ENCODE measurements around the gene CSTF3.
A peak's percentile ranks its signal among the peaks of the same experiment; 100 is the strongest.
"Not testable (repeated sequence)": the region's sequence is repeated elsewhere in the genome, so short reads cannot be mapped to it uniquely, and the experiment has no call there.

The CSTF3 gene

GRCh38 chr11:33160136-33160535 is 1.1 kb downstream of the CSTF3 start:
- peak in 2 of 3 experiments; percentile 13 to 57 for DNase-seq

- DNase-seq = peak in 1 of 3 experiments; percentile 23
Measured at GRCh38 chr11:33159378-33159867, 1.9 kb downstream of the CSTF3 start.

DNA sequence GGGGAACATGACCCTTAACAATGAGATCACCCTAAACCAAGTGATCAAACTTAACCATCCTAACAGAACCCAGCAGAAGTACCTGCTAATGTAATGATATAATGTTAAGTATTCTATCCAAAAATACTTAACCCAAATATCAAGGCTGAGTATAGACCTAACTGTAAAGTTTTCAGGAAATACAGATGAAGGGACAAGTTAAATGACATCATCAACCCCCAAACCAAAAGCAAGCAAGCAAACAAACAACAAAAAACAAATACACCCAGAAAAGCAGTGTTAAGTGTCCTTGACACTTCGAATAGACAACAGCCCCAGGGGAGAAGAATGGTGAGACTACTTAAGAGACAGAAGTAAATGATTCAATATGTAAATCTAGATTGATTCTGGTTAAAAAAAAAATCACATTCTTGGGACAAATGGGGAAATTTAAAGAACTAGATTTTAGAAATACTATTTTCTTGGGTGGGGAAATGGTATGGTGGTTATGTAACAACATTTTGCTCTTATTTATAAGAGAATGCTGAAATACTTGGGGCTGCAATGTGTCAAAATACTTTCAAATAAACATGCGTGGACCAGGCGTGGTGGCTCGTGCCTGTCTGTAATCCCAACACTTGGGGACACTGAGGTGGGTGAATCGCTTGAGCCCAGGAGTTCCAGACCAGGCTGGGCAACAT is 2.5 kb downstream of the CSTF3 start:
- DNase-seq = no peak

- peak in 1 of 3 experiments; percentile 11 for DNase-seq
Measured at GRCh38 chr11:33157103-33158027, 3.9 kb downstream of the CSTF3 start.

DNA sequence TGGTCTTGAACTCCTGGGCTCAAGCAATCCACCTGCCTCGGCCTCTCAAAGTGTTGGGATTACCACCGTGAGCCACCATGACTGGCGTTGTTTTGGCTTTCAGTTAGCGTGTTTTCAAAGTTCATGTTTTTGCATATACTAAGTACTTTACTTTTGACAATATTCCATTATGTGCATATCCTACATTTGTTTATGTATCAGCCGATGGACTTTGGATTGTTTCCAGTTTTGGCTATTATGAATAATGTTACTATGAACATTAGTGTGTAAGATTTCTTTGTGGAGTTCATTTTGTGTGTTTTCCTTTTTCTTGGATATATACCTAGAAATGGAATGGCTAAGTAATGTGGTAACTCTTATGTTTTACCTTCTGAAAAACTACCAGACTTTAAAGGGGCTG is 9.9 kb downstream of the CSTF3 start:
- no peak for DNase-seq

DNA sequence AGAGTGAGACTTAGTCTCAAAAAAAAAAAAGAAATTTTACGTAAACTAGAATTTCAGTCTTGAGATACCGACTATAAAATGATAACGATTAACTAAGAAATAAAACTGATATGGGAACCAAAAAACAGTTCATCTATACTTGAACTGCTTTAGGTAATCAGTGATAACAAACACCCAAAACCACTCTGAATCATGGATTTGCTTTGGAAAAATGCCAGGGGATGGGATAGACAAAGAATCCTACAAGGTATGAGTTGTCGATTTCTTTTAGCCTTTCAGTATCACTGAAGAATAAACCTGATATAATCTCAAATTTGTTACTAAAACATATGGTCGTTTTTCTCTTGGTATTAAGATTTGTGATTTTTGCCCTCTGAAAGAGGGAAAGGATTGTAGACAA is 13.7 kb downstream of the CSTF3 start:
- no peak for DNase-seq

DNA sequence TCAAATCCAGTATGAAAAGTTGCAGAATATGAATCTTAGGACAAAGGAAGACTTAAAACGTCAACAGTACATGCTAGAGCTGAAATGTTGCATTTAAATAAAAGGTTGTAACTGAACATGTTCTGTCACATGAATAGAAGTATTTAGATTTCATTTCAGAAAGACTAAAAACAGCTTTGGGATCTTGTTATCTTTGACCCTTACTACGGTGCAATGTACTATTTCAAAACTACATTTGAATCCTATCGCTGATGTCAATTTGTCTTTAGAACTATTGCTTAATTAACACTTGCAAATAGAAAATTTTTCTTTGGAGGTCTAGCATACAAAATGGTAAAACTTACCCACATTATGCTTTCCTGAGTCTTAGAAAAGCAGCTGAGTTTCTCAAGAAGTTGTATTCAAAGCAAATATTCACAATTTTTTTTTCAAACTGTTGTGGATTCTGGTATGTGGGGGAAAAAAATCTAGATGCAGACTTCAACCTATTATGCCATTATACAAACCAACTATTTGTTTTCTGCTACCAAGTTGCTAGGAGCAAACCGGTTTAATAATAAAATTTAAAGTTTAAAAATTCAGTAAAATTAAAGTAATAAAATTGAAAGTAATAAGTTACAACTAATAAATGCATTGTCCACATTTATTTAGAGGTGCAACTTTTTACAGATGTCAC is 25.4 kb downstream of the CSTF3 start:
- DNase-seq = no peak

- no peak for DNase-seq
Measured at GRCh38 chr11:33135216-33135615, 26.1 kb downstream of the CSTF3 start.

GRCh38 chr11:33134276-33134675 is 27.0 kb downstream of the CSTF3 start:
- DNase-seq = no peak

- no peak for DNase-seq
Measured at GRCh38 chr11:33133761-33134160, 27.5 kb downstream of the CSTF3 start.

DNA sequence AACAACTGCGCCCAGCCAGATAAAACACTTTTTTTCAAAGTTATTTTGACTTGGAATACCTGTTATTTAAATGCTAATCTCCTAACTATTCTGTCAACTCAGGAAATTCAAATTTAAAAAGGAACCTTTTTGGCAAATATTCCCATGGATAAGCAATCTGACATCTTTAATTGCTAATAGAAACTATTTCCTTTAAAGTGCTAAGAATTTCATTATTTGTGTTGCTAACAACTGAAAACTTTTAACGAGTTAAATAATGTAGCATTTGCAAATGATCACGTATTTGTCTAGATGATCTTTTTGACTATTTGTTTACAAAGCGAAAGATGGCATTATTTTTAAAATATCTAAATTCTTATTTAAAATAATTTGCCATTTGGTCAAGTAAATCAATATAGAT is 28.8 kb downstream of the CSTF3 start:
- no peak for DNase-seq

GRCh38 chr11:33128739-33129138 is 32.5 kb downstream of the CSTF3 start:
- peak in 1 of 3 experiments; percentile 8 for DNase-seq

DNA sequence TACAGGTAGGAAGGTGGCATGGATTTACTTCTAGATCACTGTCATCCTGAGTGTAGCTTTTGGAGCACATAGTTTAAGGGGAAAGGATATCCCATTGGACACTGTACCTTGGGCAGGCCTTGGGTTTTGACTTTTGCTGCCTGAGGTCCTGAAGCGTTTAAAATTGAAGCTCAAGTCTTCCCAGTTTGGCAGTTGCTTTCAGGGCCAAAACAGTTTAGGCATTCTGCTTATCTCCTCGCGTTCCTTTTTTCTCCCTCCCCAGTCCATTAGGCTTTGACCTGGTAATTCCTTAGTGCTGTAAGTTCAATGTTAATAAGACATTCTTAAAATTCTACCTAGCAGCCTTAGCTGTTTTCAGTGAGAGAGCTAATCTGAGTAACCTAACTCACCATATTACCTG is 35.7 kb downstream of the CSTF3 start:
- DNase-seq = no peak

DNA sequence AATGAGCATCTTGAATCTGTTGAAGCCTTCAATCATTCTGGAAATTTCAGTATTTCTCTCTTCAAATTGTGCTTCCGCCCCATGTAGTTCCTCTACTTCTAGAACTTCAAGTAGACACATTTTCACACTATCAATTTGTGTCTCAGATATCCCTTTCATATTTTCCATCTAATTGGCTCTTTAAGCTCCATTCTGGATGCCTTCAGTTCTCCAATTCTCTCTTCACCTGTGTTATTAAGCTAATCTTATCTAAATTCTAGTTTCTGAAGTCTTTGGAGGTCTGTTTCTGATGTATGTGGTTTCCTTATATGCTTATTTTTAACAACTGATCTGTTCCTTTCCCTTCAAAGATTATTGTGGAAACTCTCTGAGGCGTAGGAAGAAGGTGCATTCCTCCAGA is 36.3 kb downstream of the CSTF3 start:
- no peak for DNase-seq

DNA sequence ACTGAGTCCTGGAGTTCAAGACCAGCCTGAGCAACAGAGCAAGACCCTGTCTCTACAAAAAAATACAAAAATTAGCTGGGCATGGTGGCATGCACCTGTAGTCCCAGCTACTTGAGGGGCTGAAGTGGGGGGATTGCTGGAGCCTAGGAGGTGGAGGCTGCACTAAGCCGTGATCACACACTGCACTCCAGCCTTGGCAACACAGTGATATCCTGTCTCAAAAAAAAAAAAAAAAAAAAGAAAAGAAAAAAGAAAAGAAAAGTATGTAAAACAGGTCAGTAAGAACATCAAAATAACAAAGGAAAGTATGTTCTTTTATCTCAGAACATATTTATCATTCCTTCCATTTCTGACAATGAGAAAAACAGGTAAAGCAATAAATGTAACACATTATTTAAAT is 38.6 kb downstream of the CSTF3 start:
- not testable (repeated sequence) for DNase-seq

DNA sequence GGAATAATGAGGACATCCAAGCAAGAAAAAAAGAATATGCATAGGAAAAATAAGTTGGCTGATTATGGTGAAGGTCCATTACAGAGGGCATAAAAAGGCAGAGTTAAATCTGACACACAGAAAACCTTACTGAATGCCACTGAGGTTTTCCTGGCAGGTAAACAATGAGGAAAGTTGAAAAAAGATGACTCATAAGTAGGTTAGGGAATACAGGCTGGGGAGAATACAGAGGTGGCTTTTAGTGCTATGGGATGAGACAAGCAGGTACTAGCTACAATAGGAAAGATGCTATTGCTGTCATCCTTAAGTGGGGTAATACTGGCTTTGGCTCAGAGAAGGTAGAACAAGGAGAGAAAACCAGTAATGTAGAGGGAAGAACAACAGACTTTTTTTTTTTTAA is 44.7 kb downstream of the CSTF3 start:
- no peak for DNase-seq

DNA sequence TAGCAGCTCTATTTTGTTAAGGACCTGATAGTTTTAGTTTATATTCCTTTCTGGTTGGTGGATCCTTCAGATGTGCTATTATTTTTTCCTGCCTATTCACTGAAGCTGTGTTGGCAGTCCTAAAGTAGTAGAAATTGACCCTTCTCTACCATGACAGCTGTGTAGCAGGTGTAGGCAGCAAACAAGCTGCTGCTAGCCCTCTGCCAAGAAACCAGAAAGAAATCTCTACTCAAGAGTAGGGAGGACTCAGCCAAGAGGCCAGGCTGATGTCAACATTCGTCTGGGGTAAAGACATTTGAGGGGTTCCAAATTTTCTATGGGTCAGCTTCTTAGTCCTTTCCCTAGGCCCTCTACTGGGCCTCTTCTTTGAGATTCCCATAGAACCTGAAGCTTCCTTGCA is 51.2 kb downstream of the CSTF3 start:
- DNase-seq = no peak

GRCh38 chr11:33109294-33109895 is 51.9 kb downstream of the CSTF3 start:
- peak in 1 of 3 experiments; percentile 20 for DNase-seq

GRCh38 chr11:33103836-33104235 is 57.4 kb downstream of the CSTF3 start:
- DNase-seq = no peak

DNA sequence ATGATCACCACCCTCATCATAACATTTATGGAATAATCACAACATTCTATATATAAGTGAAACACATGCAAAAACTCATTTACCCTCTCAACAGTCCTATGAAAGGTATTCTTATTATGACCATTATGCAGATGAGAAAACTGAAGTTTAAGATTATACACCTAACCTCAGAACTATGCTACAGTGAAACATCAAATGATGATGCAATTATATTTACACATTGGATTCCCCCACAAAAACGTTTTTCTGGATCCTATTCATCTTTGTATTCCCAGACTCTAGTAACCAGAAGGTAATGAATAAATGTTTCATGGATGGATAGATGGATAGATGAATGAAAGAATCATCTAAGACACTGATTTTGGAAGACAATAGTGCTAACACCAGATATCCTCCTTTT is 67.1 kb downstream of the CSTF3 start:
- DNase-seq = no peak

GRCh38 chr11:33089776-33090175 is 71.5 kb downstream of the CSTF3 start:
- peak in 1 of 3 experiments; percentile 18 for DNase-seq

GRCh38 chr11:33086017-33086416 is 75.3 kb downstream of the CSTF3 start:
- no peak for DNase-seq

- no peak for DNase-seq
Measured at GRCh38 chr11:33083918-33084317, 77.4 kb downstream of the CSTF3 start.
